GM10248 (cell line): ENCODE measurements around the gene AEN.
"Not testable (repeated sequence)": the region's sequence is repeated elsewhere in the genome, so short reads cannot be mapped to it uniquely, and the experiment has no call there.

ENCODE experiments used
- CTCF ChIA-PET: fragments of 300-600 bp; sonication (Branson Sonifier 250); formaldehyde crosslinking; extraction: SDS; loops from one replicate; lab custom pipeline; 2021; ENCODE audit warnings: antibody characterized with exemption; lab: Yijun Ruan, JAX
- POLR2A ChIA-PET: fragments of 350-650 bp; sonication (Branson Sonifier 250); formaldehyde crosslinking; extraction: SDS; loops from one replicate; lab custom pipeline; 2020; ENCODE audit warnings: antibody characterized with exemption; lab: Yijun Ruan, JAX
- DNase-seq: peaks from one replicate; pipeline ENCODE4 v3.0.0; 2012; ENCODE audit errors: extremely low spot score
- TF ChIP-seq, protein P1 (sequence below): IDR thresholded peaks from 2 replicates; pipeline ENCODE4 v1.5.1; 2012; ENCODE audit warnings: mild to moderate bottlenecking, low read depth; ENCODE audit errors: extremely low read depth, missing control alignments, control extremely low read depth

AEN gene

DNA sequence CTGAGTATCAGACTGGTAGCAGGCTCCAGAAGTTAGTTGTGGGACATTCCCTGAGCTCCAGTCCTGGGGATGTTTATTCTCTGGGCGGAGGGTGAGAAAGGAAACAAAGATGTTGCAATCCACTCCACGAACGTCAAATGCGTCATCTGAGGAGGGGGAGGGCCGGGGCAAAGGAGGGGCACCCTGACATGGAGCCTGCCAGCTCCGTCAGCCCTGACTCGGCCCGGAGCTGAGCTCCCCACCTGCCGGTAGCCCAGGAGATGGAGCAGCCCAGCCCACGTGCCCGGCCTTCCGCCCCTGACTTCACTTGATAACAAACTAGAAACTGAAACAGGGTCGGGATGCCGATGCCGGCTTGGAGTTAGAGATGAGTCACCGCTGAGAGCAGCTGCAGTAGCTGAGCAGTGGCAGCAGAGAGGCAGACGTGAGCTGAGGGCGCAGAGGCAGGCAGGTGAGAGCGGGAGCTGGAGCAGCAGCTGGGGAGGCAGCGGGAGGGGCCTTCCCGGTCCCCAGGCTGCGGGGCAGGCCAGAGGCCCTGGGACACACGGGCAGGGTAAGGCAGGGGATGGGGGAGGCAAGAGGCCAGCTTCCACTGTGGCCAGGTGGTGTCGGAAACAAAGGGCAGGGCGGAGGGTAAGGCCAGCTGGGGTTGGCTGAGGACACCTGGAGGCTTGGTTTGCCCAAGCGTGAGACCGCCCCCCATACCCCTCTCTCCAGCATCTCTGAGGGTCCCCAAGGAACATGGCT is 17.7 kb downstream of the AEN start, which contains the start of gene ISG20:
TSS of gene ISG20 (plus strand) at position 391 of the 747 bp plus-strand sequence. CDS start at position 742, 351 bp downstream.
- TF ChIP-seq, protein P1, sequence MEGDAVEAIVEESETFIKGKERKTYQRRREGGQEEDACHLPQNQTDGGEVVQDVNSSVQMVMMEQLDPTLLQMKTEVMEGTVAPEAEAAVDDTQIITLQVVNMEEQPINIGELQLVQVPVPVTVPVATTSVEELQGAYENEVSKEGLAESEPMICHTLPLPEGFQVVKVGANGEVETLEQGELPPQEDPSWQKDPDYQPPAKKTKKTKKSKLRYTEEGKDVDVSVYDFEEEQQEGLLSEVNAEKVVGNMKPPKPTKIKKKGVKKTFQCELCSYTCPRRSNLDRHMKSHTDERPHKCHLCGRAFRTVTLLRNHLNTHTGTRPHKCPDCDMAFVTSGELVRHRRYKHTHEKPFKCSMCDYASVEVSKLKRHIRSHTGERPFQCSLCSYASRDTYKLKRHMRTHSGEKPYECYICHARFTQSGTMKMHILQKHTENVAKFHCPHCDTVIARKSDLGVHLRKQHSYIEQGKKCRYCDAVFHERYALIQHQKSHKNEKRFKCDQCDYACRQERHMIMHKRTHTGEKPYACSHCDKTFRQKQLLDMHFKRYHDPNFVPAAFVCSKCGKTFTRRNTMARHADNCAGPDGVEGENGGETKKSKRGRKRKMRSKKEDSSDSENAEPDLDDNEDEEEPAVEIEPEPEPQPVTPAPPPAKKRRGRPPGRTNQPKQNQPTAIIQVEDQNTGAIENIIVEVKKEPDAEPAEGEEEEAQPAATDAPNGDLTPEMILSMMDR: peak; percentile 44
- CTCF ChIA-PET: interaction anchor here (1.0 to 7.0 kb wide), 17 partner anchors 9 to 266 kb away, joined by 3 to 73 read pairs (median 4); no protein-coding TSS in a partner anchor
- POLR2A ChIA-PET: interaction anchor here (1.0 to 1.3 kb wide), 6 partner anchors 11 to 449 kb away, joined by 3 to 6 read pairs (median 4); partner anchors contain the start of genes ABHD2, AEN, MRPL46 and MRPS11
- DNase-seq: peak; percentile 92

DNA sequence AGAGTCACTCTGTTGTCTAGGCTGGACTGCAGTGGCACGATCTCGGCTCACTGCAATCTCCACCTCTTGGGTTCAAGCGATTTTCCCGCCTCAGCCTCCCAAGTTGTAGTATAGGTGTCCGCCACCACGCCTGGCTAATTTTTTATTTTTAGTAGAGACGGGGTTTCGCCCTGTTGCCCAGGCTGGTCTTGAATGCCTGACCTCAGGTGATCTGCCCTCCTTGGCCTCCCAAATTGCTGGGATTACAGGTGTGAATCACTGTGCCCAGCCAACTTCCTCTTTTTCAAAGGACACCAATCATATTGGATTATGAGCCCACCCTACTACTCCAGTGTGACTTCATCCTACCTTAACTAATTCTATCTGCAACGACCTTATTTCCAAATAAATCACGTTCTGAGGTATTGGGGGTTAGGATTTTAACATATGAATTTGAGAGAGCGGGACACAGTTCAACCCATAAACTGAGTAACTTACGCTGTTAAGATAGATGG is 20.9 kb downstream of the AEN start:
- TF ChIP-seq, protein P1: no peak
- ChIA-PET CTCF (no interaction called here), POLR2A (interaction anchor here (0.6 to 0.9 kb wide), 6 partner anchors 13 to 112 kb away, joined by 3 to 8 read pairs (median 4); no protein-coding TSS in a partner anchor)
- no peak for DNase-seq

DNA sequence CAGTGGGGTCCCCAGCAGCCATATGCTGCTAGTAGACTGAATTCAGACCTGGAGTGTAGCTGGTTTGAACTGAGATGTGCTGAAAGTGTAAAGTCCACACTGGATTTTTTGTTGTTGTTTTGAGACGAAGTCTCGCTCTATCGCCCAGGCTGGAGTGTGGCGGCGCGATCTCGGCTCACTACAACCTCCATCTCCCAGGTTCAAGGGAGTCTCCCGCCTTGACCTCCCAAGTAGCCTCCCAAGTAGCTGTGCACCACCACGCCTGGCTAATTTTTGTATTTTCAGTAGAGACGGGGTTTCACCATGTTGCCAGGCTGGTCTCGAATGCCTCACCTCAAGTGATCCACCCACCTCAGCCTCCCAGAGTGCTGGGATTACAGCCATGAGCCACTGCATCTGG is 21.4 kb downstream of the AEN start:
- DNase-seq, POLR2A ChIA-PET, CTCF ChIA-PET: not testable (repeated sequence)

GRCh38 chr15:88644741-88645140 is 23.6 kb downstream of the AEN start:
- TF ChIP-seq, protein P1: no peak
- CTCF ChIA-PET: interaction anchor here (3.5 kb wide), 1 partner anchor 11 kb away, joined by 21 read pairs; no protein-coding TSS in a partner anchor
- POLR2A ChIA-PET: no interaction called here
- DNase-seq: no peak

DNA sequence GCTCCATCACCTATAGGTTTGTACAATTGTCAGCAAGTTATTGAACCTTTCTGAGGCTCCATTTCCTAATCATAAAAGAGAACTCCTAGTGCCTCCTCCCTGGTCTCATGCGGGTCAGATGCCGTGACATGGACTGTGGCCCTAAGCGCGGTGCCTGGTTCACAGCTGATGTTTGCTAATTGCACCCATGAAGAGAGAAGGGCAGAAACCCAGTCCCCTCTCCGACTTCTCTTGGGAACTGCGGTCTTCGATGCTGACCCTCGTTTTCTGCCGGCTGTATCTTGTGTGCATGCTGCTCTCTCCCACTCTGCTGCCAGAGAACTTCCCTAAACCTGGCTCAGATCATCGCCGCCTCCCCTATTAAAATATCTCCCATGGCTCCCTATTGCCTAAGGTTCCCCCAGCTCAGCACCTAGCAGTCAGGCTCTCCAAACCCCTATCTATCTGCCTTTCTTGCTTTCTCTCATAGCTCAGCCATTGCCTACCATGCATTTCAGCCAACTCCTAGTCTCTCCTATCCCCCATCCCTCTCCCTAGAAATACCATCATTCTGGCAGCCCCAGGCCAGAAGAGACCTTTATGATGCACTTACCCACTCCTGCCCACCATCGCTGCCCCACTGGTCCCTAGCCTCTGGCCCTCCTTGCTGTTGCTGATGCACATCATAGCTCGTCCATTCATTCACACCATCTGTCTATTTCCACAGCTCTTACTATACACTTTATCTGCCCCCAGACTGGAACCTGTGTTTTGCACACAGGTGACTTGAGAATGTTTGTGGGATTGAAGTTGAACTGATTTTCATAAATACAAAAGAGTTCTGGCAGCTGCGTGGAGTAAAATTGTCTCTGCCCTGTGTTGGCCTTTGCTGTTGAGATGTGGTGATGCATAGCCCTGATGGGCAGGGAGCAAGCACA is 24.3 kb downstream of the AEN start:
- ChIA-PET POLR2A (no interaction called here), CTCF (interaction anchor here (1.3 to 3.5 kb wide), 2 partner anchors 10 to 21 kb away, joined by 4 to 21 read pairs; no protein-coding TSS in a partner anchor)
- TF ChIP-seq, protein P1: no peak
- no peak for DNase-seq

DNA sequence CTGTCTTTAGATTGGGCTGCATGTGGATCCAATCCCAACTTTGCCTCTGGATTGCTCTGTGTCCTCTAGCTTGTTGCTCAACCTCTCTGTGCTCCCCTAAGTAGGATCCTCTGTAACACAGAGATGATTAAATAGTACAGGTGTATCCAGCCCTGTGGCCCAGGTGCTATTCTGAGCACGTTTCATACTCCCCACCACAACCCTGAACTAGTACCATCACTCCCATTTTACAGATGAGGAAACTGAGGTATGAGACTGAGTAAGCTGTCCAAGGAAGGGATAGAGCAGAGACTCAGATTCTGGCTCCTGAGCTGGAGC is 24.9 kb downstream of the AEN start:
- CTCF ChIA-PET: interaction anchor here (1.3 to 3.5 kb wide), 2 partner anchors 9 to 22 kb away, joined by 4 to 21 read pairs; no protein-coding TSS in a partner anchor
- POLR2A ChIA-PET: no interaction called here
- no peak for DNase-seq
- TF ChIP-seq, protein P1: no peak
